Lower leg skin (tissue), 3 donors: Measurements from ENCODE around the gene PRAMEF25.
"Not testable (repeated sequence)": the region's sequence is repeated elsewhere in the genome, so short reads cannot be mapped to it uniquely, and the experiment has no call there.

Experiments
- CTCF ChIP-seq, 3 donors: fragments of 450-650 bp; IDR thresholded peaks; one replicate each; pipeline ENCODE4 v1.5.1; 2016; ENCODE audit warnings: antibody characterized with exemption in 3 of 3, mild to moderate bottlenecking in 3 of 3, moderate library complexity in 2 of 3
- POLR2A ChIP-seq, 2 donors: fragments of 450-650 bp; IDR thresholded peaks; one replicate each; pipeline ENCODE4 v1.6.1; 2016 to 2017; ENCODE audit warnings: antibody characterized with exemption in 2 of 2, mild to moderate bottlenecking in 1 of 2, moderate library complexity in 1 of 2

DNA sequence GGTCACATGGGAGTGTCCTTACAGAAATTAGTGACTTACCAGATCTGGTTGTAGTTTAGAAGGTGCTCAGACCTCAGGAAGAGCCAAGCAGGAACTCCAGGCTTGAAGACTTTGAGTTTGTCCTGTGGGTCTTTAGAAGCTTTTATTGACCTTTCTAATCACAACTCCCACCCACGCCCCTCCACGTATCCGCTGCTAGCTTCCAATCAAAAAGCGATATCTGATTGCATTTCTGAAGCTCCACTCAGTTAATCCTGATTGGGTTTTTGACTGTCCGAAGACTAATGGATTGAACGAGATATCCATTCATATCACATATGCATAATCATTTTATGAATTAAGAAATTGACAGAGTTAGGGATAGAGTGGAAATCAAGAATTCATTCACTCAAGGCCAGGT, 46.2 kb downstream of the PRAMEF25 start, which contains the start of gene HNRNPCL2:
- TF ChIP-seq CTCF, POLR2A (IDR thresholded peaks at IDR 0.05): not testable (repeated sequence)
